ENCODE data around the gene GRIN2A.

Gene GRIN2A

GRCh38 chr16:10090816-10091215, 91.4 kb downstream of the GRIN2A start:
- in situ Hi-C loops (cut with HindIII; ENCODE audit: low sequenced_read_pairs): no loop called here

GRCh38 chr16:10088380-10088793, 93.8 kb downstream of the GRIN2A start:
- in situ Hi-C loops (cut with HindIII; ENCODE audit: low sequenced_read_pairs): no loop called here

GRCh38 chr16:10087151-10087550, 95.1 kb downstream of the GRIN2A start:
- in situ Hi-C loops (cut with HindIII; ENCODE audit: low sequenced_read_pairs): no loop called here

GRCh38 chr16:10086620-10087019, 95.6 kb downstream of the GRIN2A start:
- in situ Hi-C loops (cut with HindIII; ENCODE audit: low sequenced_read_pairs): no loop called here

GRCh38 chr16:10085078-10085798, 97.0 kb downstream of the GRIN2A start:
- in situ Hi-C loops (cut with HindIII; ENCODE audit: low sequenced_read_pairs): no loop called here

- in situ Hi-C loops (cut with HindIII; ENCODE audit: low sequenced_read_pairs): no loop called here
Observed at GRCh38 chr16:10083301-10083700, 98.9 kb downstream of the GRIN2A start.

GRCh38 chr16:10081201-10081940, 100.9 kb downstream of the GRIN2A start:
- in situ Hi-C loops (cut with HindIII; ENCODE audit: low sequenced_read_pairs): no loop called here

GRCh38 chr16:10080051-10080772, 102.0 kb downstream of the GRIN2A start:
- in situ Hi-C loops (cut with HindIII; ENCODE audit: low sequenced_read_pairs): no loop called here

GRCh38 chr16:10078541-10078949, 103.7 kb downstream of the GRIN2A start:
- in situ Hi-C loops (cut with HindIII; ENCODE audit: low sequenced_read_pairs): no loop called here

GRCh38 chr16:10077861-10078260, 104.4 kb downstream of the GRIN2A start:
- in situ Hi-C loops (cut with HindIII; ENCODE audit: low sequenced_read_pairs): no loop called here

GRCh38 chr16:10076037-10076436, 106.2 kb downstream of the GRIN2A start:
- in situ Hi-C loops (cut with HindIII; ENCODE audit: low sequenced_read_pairs): no loop called here

- in situ Hi-C loops (cut with HindIII; ENCODE audit: low sequenced_read_pairs): no loop called here
Observed at GRCh38 chr16:10070591-10070990, 111.6 kb downstream of the GRIN2A start.

- in situ Hi-C loops (cut with HindIII; ENCODE audit: low sequenced_read_pairs): no loop called here
Observed at GRCh38 chr16:10069374-10069773, 112.9 kb downstream of the GRIN2A start.

- in situ Hi-C loops (cut with HindIII; ENCODE audit: low sequenced_read_pairs): no loop called here
Observed at GRCh38 chr16:10067835-10068234, 114.4 kb downstream of the GRIN2A start.

GRCh38 chr16:10067406-10067805, 114.8 kb downstream of the GRIN2A start:
- in situ Hi-C loops (cut with HindIII; ENCODE audit: low sequenced_read_pairs): no loop called here

GRCh38 chr16:10065019-10065418, 117.2 kb downstream of the GRIN2A start:
- in situ Hi-C loops (cut with HindIII; ENCODE audit: low sequenced_read_pairs): no loop called here

- in situ Hi-C loops (cut with HindIII; ENCODE audit: low sequenced_read_pairs): no loop called here
Observed at GRCh38 chr16:10048850-10049249, 133.4 kb downstream of the GRIN2A start.

- in situ Hi-C loops (cut with HindIII; ENCODE audit: low sequenced_read_pairs): no loop called here
Observed at GRCh38 chr16:10045947-10046346, 136.3 kb downstream of the GRIN2A start.

- in situ Hi-C loops (cut with HindIII; ENCODE audit: low sequenced_read_pairs): no loop called here
Observed at GRCh38 chr16:10045291-10045775, 136.9 kb downstream of the GRIN2A start.

- in situ Hi-C loops (cut with HindIII; ENCODE audit: low sequenced_read_pairs): no loop called here
Observed at GRCh38 chr16:10040136-10041080, 141.8 kb downstream of the GRIN2A start.

Data from endothelial cell of hepatic sinusoid (primary cell).